Transverse colon (tissue), 3 donors: ENCODE measurements around the gene BCL6.
A peak's percentile ranks its signal among the peaks of the same experiment; 100 is the strongest.

Experiments used
- EP300 ChIP-seq: sonication (generic); formaldehyde crosslinking; IDR thresholded peaks from one replicate; pipeline ENCODE4 v1.6.1; 2017; ENCODE audit warnings: antibody characterized with exemption, low read depth
- TF ChIP-seq, protein P1 (sequence below), 5 experiments: fragments of 200-600 bp in 3 of 5; fragments of 450-650 bp in 2 of 5; sonication (generic) in 3 of 5; IDR thresholded peaks; 1 replicate in 2 of 5; 2 replicates in 3 of 5; pipeline ENCODE4 v1.5.1; 2016 to 2017; ENCODE audit warnings: antibody characterized with exemption in 5 of 5, inconsistent platforms in 3 of 5, mild to moderate bottlenecking in 2 of 5, moderate library complexity in 1 of 5

DNA sequence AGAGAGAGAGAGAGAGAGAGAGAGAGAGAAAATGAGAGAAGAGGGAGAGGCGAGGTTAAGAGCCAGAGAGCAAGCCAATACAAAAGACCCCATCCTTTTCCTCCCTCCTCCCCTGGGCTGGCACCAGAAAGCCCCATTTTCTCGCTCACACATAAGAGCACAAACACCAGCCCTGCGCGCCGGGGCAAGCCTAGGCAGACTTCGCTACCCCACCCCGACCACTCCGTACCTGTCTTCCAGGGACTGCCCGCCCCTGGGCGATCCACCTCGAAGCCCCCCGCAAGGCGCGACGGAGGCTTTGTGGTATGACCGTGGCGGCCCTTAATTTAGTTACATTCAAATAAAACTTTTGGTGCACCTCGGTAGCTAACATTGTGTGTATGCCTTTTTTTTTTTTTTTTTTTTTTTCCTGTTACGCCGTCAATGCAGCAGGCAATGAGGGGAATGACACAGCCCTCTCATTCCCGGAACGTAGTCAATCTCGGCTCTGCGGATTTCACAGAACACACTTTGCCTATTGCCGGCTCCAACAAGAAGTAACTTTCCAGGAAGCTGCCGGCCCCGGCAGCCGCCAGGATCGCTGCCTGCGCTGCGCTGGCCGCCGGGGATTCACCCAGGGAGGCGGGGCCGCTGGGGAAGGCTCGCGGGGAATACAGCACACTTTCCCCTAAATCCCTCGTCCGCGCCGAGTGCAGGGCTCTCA, 7.7 kb downstream of the BCL6 start:
- TF ChIP-seq, protein P1, sequence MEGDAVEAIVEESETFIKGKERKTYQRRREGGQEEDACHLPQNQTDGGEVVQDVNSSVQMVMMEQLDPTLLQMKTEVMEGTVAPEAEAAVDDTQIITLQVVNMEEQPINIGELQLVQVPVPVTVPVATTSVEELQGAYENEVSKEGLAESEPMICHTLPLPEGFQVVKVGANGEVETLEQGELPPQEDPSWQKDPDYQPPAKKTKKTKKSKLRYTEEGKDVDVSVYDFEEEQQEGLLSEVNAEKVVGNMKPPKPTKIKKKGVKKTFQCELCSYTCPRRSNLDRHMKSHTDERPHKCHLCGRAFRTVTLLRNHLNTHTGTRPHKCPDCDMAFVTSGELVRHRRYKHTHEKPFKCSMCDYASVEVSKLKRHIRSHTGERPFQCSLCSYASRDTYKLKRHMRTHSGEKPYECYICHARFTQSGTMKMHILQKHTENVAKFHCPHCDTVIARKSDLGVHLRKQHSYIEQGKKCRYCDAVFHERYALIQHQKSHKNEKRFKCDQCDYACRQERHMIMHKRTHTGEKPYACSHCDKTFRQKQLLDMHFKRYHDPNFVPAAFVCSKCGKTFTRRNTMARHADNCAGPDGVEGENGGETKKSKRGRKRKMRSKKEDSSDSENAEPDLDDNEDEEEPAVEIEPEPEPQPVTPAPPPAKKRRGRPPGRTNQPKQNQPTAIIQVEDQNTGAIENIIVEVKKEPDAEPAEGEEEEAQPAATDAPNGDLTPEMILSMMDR (IDR thresholded peaks at IDR 0.05), result peak in 2 of 5 experiments; percentile 17 to 34
- peak; percentile 85 for TF ChIP-seq EP300
